HFFc6 (cell line): Measurements from ENCODE around the gene ADAM30. TPM values are rescaled to one million over a fixed set of nuclear protein-coding genes. Genes with fewer than 3 reads are reported as not detected.
A peak's percentile ranks its signal among the peaks of the same experiment; 100 is the strongest.

ENCODE experiments used
- DNase-seq: peaks from one replicate; pipeline ENCODE4 v3.0.0-alpha.2; 2018
- H3K27ac Mint-ChIP-seq: 2 replicates; pipeline ENCODE4 v1.8.0; 2020; ENCODE audit warnings: mild to moderate bottlenecking, mixed read lengths
- H3K27me3 Mint-ChIP-seq: 2 replicates; pipeline ENCODE4 v1.8.0; 2021; ENCODE audit warnings: mild to moderate bottlenecking, moderate library complexity, mixed read lengths; ENCODE audit not compliant: insufficient read depth
- H3K36me3 Mint-ChIP-seq: 2 replicates; pipeline ENCODE4 v1.8.0; 2021; ENCODE audit warnings: low read depth, mixed read lengths
- H3K4me1 Mint-ChIP-seq: 2 replicates; pipeline ENCODE4 v1.8.0; 2020; ENCODE audit warnings: low read depth, mixed read lengths
- H3K4me3 Mint-ChIP-seq: 2 replicates; pipeline ENCODE4 v1.8.0; 2020; ENCODE audit warnings: mild to moderate bottlenecking, moderate library complexity, mixed read lengths
- H3K9me3 Mint-ChIP-seq: 2 replicates; pipeline ENCODE4 v1.8.0; 2020; ENCODE audit warnings: mild to moderate bottlenecking, mixed read lengths
- CTCF ChIP-seq: fragments of 200-600 bp; sonication (generic); IDR thresholded peaks from 2 replicates; pipeline ENCODE4 v1.5.0; 2021; ENCODE audit warnings: antibody characterized with exemption, mild to moderate bottlenecking
- total RNA-seq, 6 experiments: library from RNA; stranded (reverse); fragmentation: NEBNext Ultra II Directional; extraction: Animal tissue kit (Norgen Biotek cat#: 25700); gene quantifications; 2 replicates in 1 of 6; 3 replicates in 5 of 6; pipeline ENCODE4 v1.2.3, GENCODE V29; 2021

Gene ADAM30
- total RNA-seq, 6 experiments from 2014 or later = not detected

GRCh38 chr1:119883826-119884225 lies 12.5 kb downstream of the ADAM30 start:
- H3K27ac Mint-ChIP-seq = no peak overlapping the region
- no peak for DNase-seq
- H3K27me3 Mint-ChIP-seq = peaks cover 7% of the 10 kb centered on the region
- no peak for TF ChIP-seq CTCF
- H3K4me1 Mint-ChIP-seq = no peaks in the 10 kb centered on the region
- H3K36me3 Mint-ChIP-seq = no peaks in the 10 kb centered on the region
- no peak overlapping the region for H3K4me3 Mint-ChIP-seq
- no peaks in the 10 kb centered on the region for H3K9me3 Mint-ChIP-seq

- H3K4me1 Mint-ChIP-seq = no peaks in the 10 kb centered on the region
- no peak for TF ChIP-seq CTCF
- no peak overlapping the region for H3K4me3 Mint-ChIP-seq
- peaks cover 7% of the 10 kb centered on the region for H3K27me3 Mint-ChIP-seq
- no peaks in the 10 kb centered on the region for H3K9me3 Mint-ChIP-seq
- no peaks in the 10 kb centered on the region for H3K36me3 Mint-ChIP-seq
- DNase-seq = peak; percentile 7
- no peak overlapping the region for H3K27ac Mint-ChIP-seq
Measured at GRCh38 chr1:119882132-119883049, 13.9 kb downstream of the ADAM30 start.

GRCh38 chr1:119879510-119880434 lies 16.5 kb downstream of the ADAM30 start:
- Mint-ChIP-seq H3K27me3 (peaks cover 2% of the 10 kb centered on the region), H3K4me3 (no peak overlapping the region), H3K27ac (no peak overlapping the region), H3K36me3 (no peaks in the 10 kb centered on the region), H3K4me1 (no peaks in the 10 kb centered on the region), H3K9me3 (no peaks in the 10 kb centered on the region)
- TF ChIP-seq CTCF = no peak
- no peak for DNase-seq

GRCh38 chr1:119878171-119878570 lies 18.1 kb downstream of the ADAM30 start:
- no peak for DNase-seq
- H3K9me3 Mint-ChIP-seq = no peaks in the 10 kb centered on the region
- TF ChIP-seq CTCF = no peak

GRCh38 chr1:119874186-119874585 lies 22.1 kb downstream of the ADAM30 start:
- no peak for DNase-seq
- no peaks in the 10 kb centered on the region for H3K9me3 Mint-ChIP-seq
- H3K4me3 Mint-ChIP-seq = no peak overlapping the region
- peaks cover 1% of the 10 kb centered on the region for H3K27me3 Mint-ChIP-seq
- H3K36me3 Mint-ChIP-seq = no peaks in the 10 kb centered on the region
- no peak overlapping the region for H3K27ac Mint-ChIP-seq
- TF ChIP-seq CTCF = no peak
- H3K4me1 Mint-ChIP-seq = peaks cover 35% of the 10 kb centered on the region

More at GRCh38 chr1:119878171-119878570, 18.1 kb downstream of the ADAM30 start:
- peaks cover 2% of the 10 kb centered on the region for H3K27me3 Mint-ChIP-seq
- no peak overlapping the region for H3K4me3 Mint-ChIP-seq
- peaks cover 13% of the 10 kb centered on the region for H3K4me1 Mint-ChIP-seq
- H3K27ac Mint-ChIP-seq = no peak overlapping the region
- no peaks in the 10 kb centered on the region for H3K36me3 Mint-ChIP-seq
